CD14-positive monocyte (primary cell): ENCODE results near the gene TMEM132E. TPM values are rescaled to one million over a fixed set of nuclear protein-coding genes. Genes with fewer than 3 reads are reported as not detected.

ENCODE experiments used
- DNase-seq, 3 donors: peaks; one replicate each; pipeline ENCODE4 v3.0.0-alpha.2; 2011 to 2022
- H2AFZ ChIP-seq: 2 replicates; pipeline ENCODE4 v1.6.0; 2012; ENCODE audit warnings: mild to moderate bottlenecking, low read depth, low read length, inconsistent platforms; ENCODE audit not compliant: insufficient read depth, poor library complexity, severe bottlenecking
- H3K27ac ChIP-seq, 2 donors: 1 replicate in 1 of 2; 2 replicates in 1 of 2; pipeline ENCODE4 v1.5.1; 2012 to 2013; ENCODE audit warnings: low read length in 2 of 2, control low read depth in 1 of 2, inconsistent platforms in 1 of 2, low read depth in 1 of 2, mild to moderate bottlenecking in 1 of 2
- H3K27me3 ChIP-seq, 2 donors: one replicate each; pipeline versions ENCODE4 v1.6.0 to v1.6.1; 2011 to 2013; ENCODE audit warnings: low read length in 2 of 2; ENCODE audit not compliant: control insufficient read depth in 2 of 2, insufficient read depth in 2 of 2
- H3K36me3 ChIP-seq, 2 donors: replicated peaks in 1 of 2; 1 replicate in 1 of 2; 2 replicates in 1 of 2; pipeline versions ENCODE4 v1.5.1 to v1.6.1; 2012 to 2013; ENCODE audit warnings: low read length in 2 of 2, control low read depth in 1 of 2, inconsistent platforms in 1 of 2, mild to moderate bottlenecking in 1 of 2; ENCODE audit not compliant: insufficient read depth in 2 of 2, control insufficient read depth in 1 of 2
- H3K4me1 ChIP-seq, 2 donors: 1 replicate in 1 of 2; 2 replicates in 1 of 2; pipeline versions ENCODE4 v1.5.1 to v1.6.1; 2012 to 2013; ENCODE audit warnings: low read length in 2 of 2, control low read depth in 1 of 2, inconsistent platforms in 1 of 2, mild to moderate bottlenecking in 1 of 2, moderate library complexity in 1 of 2; ENCODE audit not compliant: insufficient read depth in 2 of 2, control insufficient read depth in 1 of 2
- H3K4me2 ChIP-seq: replicated peaks from 2 replicates; pipeline ENCODE3; 2012; ENCODE audit warnings: low read length, moderate library complexity, mild to moderate bottlenecking; ENCODE audit not compliant: poor library complexity, severe bottlenecking; ENCODE audit errors: extremely low read depth
- H3K4me3 ChIP-seq, 3 experiments: fragments of 200-600 bp in 1 of 3; sonication (generic) in 1 of 3; replicated peaks in 1 of 3; 1 replicate in 2 of 3; 2 replicates in 1 of 3; pipeline ENCODE4 v1.5.1; 2011 to 2013; ENCODE audit warnings: low read length in 3 of 3, mild to moderate bottlenecking in 3 of 3, control low read depth in 2 of 3, low read depth in 2 of 3, inconsistent platforms in 1 of 3, moderate library complexity in 1 of 3
- H3K79me2 ChIP-seq: 2 replicates; pipeline ENCODE4 v1.6.0; 2012; ENCODE audit warnings: mild to moderate bottlenecking, control low read depth, inconsistent platforms, low read length, moderate library complexity; ENCODE audit not compliant: insufficient read depth
- H3K9ac ChIP-seq: 2 replicates; pipeline ENCODE4 v1.6.0; 2017; ENCODE audit warnings: low read length, mild to moderate bottlenecking; ENCODE audit not compliant: insufficient read depth, poor library complexity, severe bottlenecking
- H3K9me3 ChIP-seq, 2 donors: replicated peaks in 1 of 2; 1 replicate in 1 of 2; 2 replicates in 1 of 2; pipeline versions ENCODE4 v1.5.1 to v1.6.1; 2012 to 2013; ENCODE audit warnings: low read length in 2 of 2, control low read depth in 1 of 2; ENCODE audit not compliant: control insufficient read depth in 1 of 2, insufficient read depth in 1 of 2
- H4K20me1 ChIP-seq: 2 replicates; pipeline ENCODE4 v1.6.0; 2012; ENCODE audit warnings: mild to moderate bottlenecking, low read length, control low read depth, moderate library complexity; ENCODE audit not compliant: insufficient read depth
- H3K27ac Mint-ChIP-seq, 7 donors: one replicate each; pipeline ENCODE4 v1.8.0; 2020; ENCODE audit warnings: mild to moderate bottlenecking in 7 of 7, mixed read lengths in 7 of 7, moderate library complexity in 6 of 7, inconsistent platforms in 2 of 7
- H3K27me3 Mint-ChIP-seq, 3 donors: one replicate each; pipeline ENCODE4 v1.8.0; 2021 to 2022; ENCODE audit warnings: low read depth in 3 of 3, mild to moderate bottlenecking in 3 of 3, mixed read lengths in 3 of 3, moderate library complexity in 3 of 3, inconsistent platforms in 1 of 3
- H3K36me3 Mint-ChIP-seq, 2 donors: one replicate each; pipeline ENCODE4 v1.8.0; 2020; ENCODE audit warnings: mixed read lengths in 2 of 2, inconsistent platforms in 1 of 2, mild to moderate bottlenecking in 1 of 2
- H3K4me1 Mint-ChIP-seq: one replicate; pipeline ENCODE4 v1.8.0; 2020; ENCODE audit warnings: mild to moderate bottlenecking, mixed read lengths
- H3K4me3 Mint-ChIP-seq, 2 donors: one replicate each; pipeline ENCODE4 v1.8.0; 2020; ENCODE audit warnings: mild to moderate bottlenecking in 2 of 2, mixed read lengths in 2 of 2, moderate library complexity in 1 of 2
- H3K9me3 Mint-ChIP-seq, 7 donors: one replicate each; pipeline ENCODE4 v1.8.0; 2020 to 2022; ENCODE audit warnings: mixed read lengths in 7 of 7, mild to moderate bottlenecking in 6 of 7, moderate library complexity in 6 of 7, inconsistent platforms in 2 of 7
- CTCF ChIP-seq: fragments of 200-600 bp; IDR thresholded peaks from one replicate; pipeline ENCODE4 v1.8.0; 2022; ENCODE audit warnings: antibody characterized with exemption, mild to moderate bottlenecking
- WGBS: methylation state at CpG from one replicate; pipeline ENCODE4 v1.1.5; 2013; ENCODE audit warnings: missing lambda C conversion rate; ENCODE audit not compliant: insufficient coverage; 5-methylcytosine and 5-hydroxymethylcytosine counted together
- intact Hi-C, 2 donors: fragments of 100-400 bp; cut with micrococcal nuclease; formaldehyde crosslinking; loops; one replicate each; pipeline versions ENCODE4 v1.15.0 to v1.15.1; 2023
- polyA plus RNA-seq, 3 donors: library from polyadenylated mRNA; depleted of rRNA in 1 of 3; unstranded in 2 of 3; stranded (reverse) in 1 of 3; fragments of 300-500 nt in 2 of 3; fragments of >200 nt in 1 of 3; fragmentation: Illumina TruSeq in 2 of 3; gene quantifications; 1 replicate in 2 of 3; 2 replicates in 1 of 3; pipeline ENCODE4 v1.2.3, GENCODE V29; 2012 to 2021

Gene TMEM132E
- polyA plus RNA-seq, 3 donors: not detected

DNA sequence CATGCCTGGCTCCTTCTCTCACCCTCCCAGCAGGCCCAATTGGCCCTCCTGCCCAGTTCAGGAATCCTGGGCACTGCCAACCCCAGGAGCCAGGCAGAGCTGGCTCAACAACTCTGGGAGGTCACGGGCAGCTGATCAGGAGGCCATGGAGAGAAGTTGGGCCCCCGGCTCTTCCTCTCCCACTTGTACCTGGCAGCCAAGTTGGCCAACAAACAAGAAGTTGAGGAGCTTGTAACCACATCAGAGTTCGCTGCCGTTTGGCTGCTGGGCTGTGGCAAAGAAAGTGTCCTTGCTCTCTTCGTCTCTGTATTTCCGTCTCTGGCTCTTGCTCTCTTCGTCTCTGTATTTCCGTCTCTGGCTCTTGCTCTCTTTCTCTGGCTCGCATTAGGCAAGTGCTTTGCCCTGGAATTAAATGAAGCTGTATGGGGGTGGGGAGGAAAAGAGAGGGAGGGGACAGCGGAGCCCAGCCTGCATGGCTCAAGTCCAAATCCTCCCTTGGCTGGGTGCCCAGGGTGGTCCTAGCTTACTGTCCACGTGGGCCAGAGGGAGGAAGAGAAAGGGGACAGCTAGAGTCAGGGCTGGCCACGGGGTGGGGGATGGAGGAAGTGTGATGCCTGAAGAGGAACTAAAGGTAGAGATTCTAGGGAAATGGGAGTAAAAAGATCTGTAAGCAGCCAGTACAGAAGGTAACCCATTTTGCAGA is 7.8 kb upstream of the TMEM132E start:
- no peak for DNase-seq
- H3K9me3 ChIP-seq: no peaks in the 10 kb centered on the region
- H3K27ac ChIP-seq: no peak overlapping the region
- H3K4me3 ChIP-seq: no peak overlapping the region
- H3K4me1 Mint-ChIP-seq: peaks cover 12% of the 10 kb centered on the region
- H3K4me2 ChIP-seq: no peak overlapping the region
- H3K27ac Mint-ChIP-seq: no peak overlapping the region
- H3K36me3 Mint-ChIP-seq: no peaks in the 10 kb centered on the region
- peaks cover 0 to 5% of the 10 kb centered on the region in 2 donors for H3K4me1 ChIP-seq
- no peak overlapping the region for H2AFZ ChIP-seq
- H3K27me3 Mint-ChIP-seq: peaks cover 27 to 44% (median 29%) of the 10 kb centered on the region in 3 donors
- no peaks in the 10 kb centered on the region for H3K36me3 ChIP-seq
- no peak overlapping the region for H3K4me3 Mint-ChIP-seq
- peaks cover 0 to 4% (median 0%) of the 10 kb centered on the region in 7 donors for H3K9me3 Mint-ChIP-seq
- no peaks in the 10 kb centered on the region for H3K79me2 ChIP-seq
- peaks cover 9 to 46% of the 10 kb centered on the region in 2 donors for H3K27me3 ChIP-seq
- intact Hi-C loops: no loop called here
- WGBS: 60% methylated on average over 8 of the region's 12 CpGs
- TF ChIP-seq CTCF: no peak
- H4K20me1 ChIP-seq: no peaks in the 10 kb centered on the region
- H3K9ac ChIP-seq: no peak overlapping the region

GRCh38 chr17:34572483-34572882 is 6.9 kb upstream of the TMEM132E start:
- no peak for DNase-seq
- Mint-ChIP-seq H3K36me3 (no peaks in the 10 kb centered on the region), H3K4me3 (no peak overlapping the region), H3K27ac (no peak overlapping the region), H3K9me3 (peaks cover 0 to 4% (median 2%) of the 10 kb centered on the region in 7 donors), H3K27me3 (peaks cover 36 to 53% (median 38%) of the 10 kb centered on the region in 3 donors), H3K4me1 (peaks cover 12% of the 10 kb centered on the region)
- intact Hi-C loops: no loop called here
- Histone ChIP-seq H4K20me1 (no peaks in the 10 kb centered on the region), H3K4me3 (no peak overlapping the region), H3K9me3 (peaks cover 0 to under 1% of the 10 kb centered on the region in 2 donors), H3K27ac (no peak overlapping the region), H3K79me2 (no peaks in the 10 kb centered on the region), H2AFZ (no peak overlapping the region), H3K27me3 (peaks cover 18 to 55% of the 10 kb centered on the region in 2 donors), H3K4me2 (no peak overlapping the region), H3K36me3 (no peaks in the 10 kb centered on the region), H3K4me1 (peaks cover 0 to 5% of the 10 kb centered on the region in 2 donors), H3K9ac (no peak overlapping the region)
- TF ChIP-seq CTCF: no peak
- 38% methylated on average over 1 of the region's 1 CpG for WGBS
